ENCODE results near the gene PRSS35.
"Not testable (repeated sequence)": the region's sequence is repeated elsewhere in the genome, so short reads cannot be mapped to it uniquely, and the experiment has no call there.

The PRSS35 gene

DNA sequence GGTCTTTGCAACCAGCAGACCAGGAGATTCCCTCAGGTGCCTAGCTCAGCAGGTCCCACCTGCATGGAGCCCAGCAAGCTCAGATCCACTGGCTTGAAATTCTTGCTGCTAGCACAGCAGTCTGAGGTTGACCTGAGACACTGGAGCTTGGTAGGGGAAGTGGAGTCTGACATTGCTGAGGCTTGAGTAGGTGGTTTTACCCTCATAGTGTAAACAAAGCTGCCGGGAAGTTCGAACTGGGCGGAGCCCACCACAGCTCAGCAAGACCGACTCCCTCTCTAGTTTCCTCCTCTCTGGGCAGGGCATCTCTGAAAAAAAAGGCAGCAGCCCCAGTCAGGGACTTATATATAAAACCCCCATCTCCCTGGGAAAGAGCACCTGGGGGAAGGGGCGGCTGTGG is 34.3 kb downstream of the PRSS35 start:
- Histone ChIP-seq H3K27me3 (replicated peaks) (no peaks in the 10 kb centered on the region), H3K27ac (no peak overlapping the region), H3K36me3 (replicated peaks) (no peaks in the 10 kb centered on the region), H3K4me3 (ENCODE audit: low read depth, low read length) (no peak overlapping the region)
- TF ChIP-seq, protein P1, sequence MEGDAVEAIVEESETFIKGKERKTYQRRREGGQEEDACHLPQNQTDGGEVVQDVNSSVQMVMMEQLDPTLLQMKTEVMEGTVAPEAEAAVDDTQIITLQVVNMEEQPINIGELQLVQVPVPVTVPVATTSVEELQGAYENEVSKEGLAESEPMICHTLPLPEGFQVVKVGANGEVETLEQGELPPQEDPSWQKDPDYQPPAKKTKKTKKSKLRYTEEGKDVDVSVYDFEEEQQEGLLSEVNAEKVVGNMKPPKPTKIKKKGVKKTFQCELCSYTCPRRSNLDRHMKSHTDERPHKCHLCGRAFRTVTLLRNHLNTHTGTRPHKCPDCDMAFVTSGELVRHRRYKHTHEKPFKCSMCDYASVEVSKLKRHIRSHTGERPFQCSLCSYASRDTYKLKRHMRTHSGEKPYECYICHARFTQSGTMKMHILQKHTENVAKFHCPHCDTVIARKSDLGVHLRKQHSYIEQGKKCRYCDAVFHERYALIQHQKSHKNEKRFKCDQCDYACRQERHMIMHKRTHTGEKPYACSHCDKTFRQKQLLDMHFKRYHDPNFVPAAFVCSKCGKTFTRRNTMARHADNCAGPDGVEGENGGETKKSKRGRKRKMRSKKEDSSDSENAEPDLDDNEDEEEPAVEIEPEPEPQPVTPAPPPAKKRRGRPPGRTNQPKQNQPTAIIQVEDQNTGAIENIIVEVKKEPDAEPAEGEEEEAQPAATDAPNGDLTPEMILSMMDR (IDR thresholded peaks at IDR 0.05; ENCODE audit: low read depth, low read length, missing control alignments), result no peak
- in situ Hi-C loops (cut with HindIII; ENCODE audit: low pct_ligation_motif_present, low sequenced_read_pairs), result no loop called here
- no peak for DNase-seq

DNA sequence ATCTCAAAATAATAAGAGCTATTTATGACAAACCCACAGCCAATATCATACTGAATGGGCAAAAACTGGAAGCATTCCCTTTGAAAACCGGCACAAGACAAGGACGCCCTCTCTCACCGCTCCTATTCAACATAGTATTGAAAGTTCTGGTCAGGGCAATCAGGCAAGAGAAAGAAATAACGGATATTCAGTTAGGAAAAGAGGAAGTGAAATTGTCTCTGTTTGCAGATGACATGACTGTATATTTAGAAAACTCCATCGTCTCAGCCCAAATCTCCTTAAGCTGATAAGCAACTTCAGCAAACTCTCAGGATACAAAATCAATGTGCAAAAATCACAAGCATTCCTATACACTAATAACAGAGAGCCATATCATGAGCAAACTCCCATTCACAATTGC is 38.1 kb downstream of the PRSS35 start:
- H3K27ac ChIP-seq; in situ Hi-C loops (cut with HindIII; ENCODE audit: low pct_ligation_motif_present, low sequenced_read_pairs); H3K27me3 ChIP-seq (replicated peaks); H3K36me3 ChIP-seq (replicated peaks); H3K4me3 ChIP-seq (ENCODE audit: low read depth, low read length); DNase-seq: not testable (repeated sequence)

DNA sequence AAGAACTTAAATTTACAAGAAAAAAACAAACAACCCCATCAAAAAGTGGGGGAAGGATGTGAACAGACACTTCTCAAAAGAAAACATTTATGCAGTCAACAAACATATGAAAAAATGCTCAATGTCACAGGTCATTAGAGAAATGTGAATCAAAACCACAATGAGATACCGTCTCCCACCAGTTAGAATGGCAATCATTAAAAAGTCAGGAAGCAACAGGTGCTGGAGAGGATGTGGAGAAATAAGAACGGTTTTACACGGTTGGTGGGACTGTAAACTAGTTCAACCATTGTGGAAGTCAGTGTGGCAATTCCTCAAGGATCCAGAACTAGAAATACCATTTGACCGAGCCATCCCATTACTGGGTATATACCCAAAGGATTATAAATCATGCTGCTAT is 39.4 kb downstream of the PRSS35 start:
- H3K27ac ChIP-seq; in situ Hi-C loops (cut with HindIII; ENCODE audit: low pct_ligation_motif_present, low sequenced_read_pairs); H3K36me3 ChIP-seq (replicated peaks); H3K27me3 ChIP-seq (replicated peaks); DNase-seq; H3K4me3 ChIP-seq (ENCODE audit: low read depth, low read length): not testable (repeated sequence)

DNA sequence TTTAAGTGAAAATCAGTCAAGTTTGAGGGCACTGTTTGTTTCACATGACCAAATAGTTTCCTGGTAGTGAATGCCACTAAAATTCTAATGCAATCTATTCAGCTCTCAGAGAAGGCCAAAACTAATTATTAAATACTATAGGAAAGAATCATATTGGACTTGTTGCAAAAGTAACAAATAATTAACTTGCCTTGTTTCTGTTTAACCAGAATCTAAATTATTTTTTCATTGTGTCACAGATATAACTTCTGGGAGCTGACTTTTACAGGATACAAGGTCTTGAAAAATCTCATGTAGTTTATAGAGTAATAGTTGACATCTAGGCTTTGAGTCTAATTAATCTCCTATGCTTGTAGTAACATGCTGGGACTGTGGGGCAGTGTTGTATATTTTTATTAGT is 44.5 kb downstream of the PRSS35 start:
- no peaks in the 10 kb centered on the region for H3K36me3 ChIP-seq (replicated peaks)
- H3K4me3 ChIP-seq (ENCODE audit: low read depth, low read length), result no peak overlapping the region
- TF ChIP-seq, protein P1 (IDR thresholded peaks at IDR 0.05; ENCODE audit: low read depth, low read length, missing control alignments), result no peak
- H3K27ac ChIP-seq, result no peak overlapping the region
- H3K27me3 ChIP-seq (replicated peaks), result no peaks in the 10 kb centered on the region
- in situ Hi-C loops (cut with HindIII; ENCODE audit: low pct_ligation_motif_present, low sequenced_read_pairs), result no loop called here
- no peak for DNase-seq

DNA sequence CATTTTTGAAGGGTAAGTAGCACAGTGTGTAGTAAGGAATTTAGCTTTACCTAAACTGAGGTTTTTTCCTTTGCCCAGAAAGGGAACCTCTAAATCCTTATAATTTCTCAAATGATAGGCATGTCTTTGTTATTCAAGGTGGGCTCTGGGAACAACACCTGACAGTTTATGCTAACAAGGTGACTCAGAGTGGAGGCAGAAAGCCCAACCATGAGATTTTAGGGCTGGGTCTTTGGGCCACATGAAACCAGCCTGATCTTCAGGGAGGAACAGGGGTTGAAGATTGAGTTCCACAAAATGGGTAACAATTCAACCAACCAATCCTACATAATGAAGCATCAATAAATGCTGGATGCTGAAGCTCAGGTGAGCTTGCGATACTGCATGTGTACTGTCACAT is 46.6 kb downstream of the PRSS35 start:
- DNase-seq, result no peak
- TF ChIP-seq, protein P1 (IDR thresholded peaks at IDR 0.05; ENCODE audit: low read depth, low read length, missing control alignments), result no peak
- in situ Hi-C loops (cut with HindIII; ENCODE audit: low pct_ligation_motif_present, low sequenced_read_pairs), result no loop called here
- Histone ChIP-seq H3K36me3 (replicated peaks) (no peaks in the 10 kb centered on the region), H3K4me3 (ENCODE audit: low read depth, low read length) (no peak overlapping the region), H3K27me3 (replicated peaks) (no peaks in the 10 kb centered on the region), H3K27ac (no peak overlapping the region)

DNA sequence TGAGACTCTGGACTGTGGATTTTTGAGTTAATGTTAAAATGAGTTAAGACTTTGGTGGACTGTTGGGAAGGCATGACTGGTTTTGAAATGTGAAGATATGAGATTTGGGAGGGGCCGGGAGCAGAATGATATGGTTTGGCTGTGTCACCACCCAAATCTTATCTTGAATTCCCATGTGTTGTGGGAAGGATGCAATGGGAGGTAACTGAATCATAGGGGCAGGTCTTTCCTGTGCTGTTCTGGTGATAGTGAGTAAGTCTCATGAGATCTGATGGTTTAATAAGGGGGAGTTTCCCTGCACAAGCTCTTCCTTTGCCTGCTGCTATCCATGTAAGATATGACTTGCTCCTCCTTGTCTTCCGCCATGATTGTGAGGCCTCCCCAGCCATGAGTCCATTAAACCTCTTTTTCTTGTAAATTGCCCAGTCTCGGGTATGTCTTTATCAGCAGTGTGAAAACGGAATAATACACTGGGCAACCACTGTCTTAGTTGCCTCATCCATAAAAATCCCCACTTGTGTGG is 59.4 kb downstream of the PRSS35 start:
- H3K27me3 ChIP-seq (replicated peaks); H3K27ac ChIP-seq; H3K36me3 ChIP-seq (replicated peaks); in situ Hi-C loops (cut with HindIII; ENCODE audit: low pct_ligation_motif_present, low sequenced_read_pairs); H3K4me3 ChIP-seq (ENCODE audit: low read depth, low read length): not testable (repeated sequence)
- peak; percentile 18 for DNase-seq

DNA sequence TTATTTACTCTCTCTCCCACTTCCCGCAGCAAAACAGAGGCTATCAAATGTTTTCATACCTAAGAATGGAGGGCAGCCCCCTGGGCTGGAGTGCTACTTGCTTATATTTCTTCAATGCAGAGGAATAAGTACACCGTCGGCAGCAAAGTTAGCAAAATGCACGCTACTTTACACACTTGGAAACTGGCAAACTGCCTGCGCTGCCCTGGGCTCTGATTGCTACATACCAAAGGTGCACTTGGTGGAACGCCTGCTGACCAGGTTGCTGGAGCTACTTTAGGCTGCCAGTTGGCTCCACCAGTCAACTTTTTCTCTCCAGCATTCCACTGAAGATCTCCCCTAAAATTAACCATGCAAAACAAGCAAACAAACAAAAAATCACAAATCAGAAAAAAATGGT is 62.4 kb downstream of the PRSS35 start:
- H3K4me3 ChIP-seq (ENCODE audit: low read depth, low read length), result no peak overlapping the region
- in situ Hi-C loops (cut with HindIII; ENCODE audit: low pct_ligation_motif_present, low sequenced_read_pairs), result no loop called here
- TF ChIP-seq, protein P1 (IDR thresholded peaks at IDR 0.05; ENCODE audit: low read depth, low read length, missing control alignments), result no peak
- H3K27me3 ChIP-seq (replicated peaks), result no peaks in the 10 kb centered on the region
- H3K36me3 ChIP-seq (replicated peaks), result no peaks in the 10 kb centered on the region
- no peak for DNase-seq
- no peak overlapping the region for H3K27ac ChIP-seq

Data from brain microvascular endothelial cell (primary cell).